K562 (cell line): ENCODE data around the gene CACNG3. TPM values are rescaled to one million over a fixed set of nuclear protein-coding genes. Genes with fewer than 3 reads are reported as not detected.

Experiments used
- ATF3 ChIP-seq, 2 experiments: fragments of 450-650 bp in 1 of 2; sonication (generic) in 1 of 2; formaldehyde crosslinking in 1 of 2; IDR thresholded peaks in 1 of 2; conservative IDR thresholded peaks in 1 of 2; 2 replicates each; pipeline versions ENCODE4 v1.6.1 to v1.8.1; 2016 to 2023; ENCODE audit warnings: mild to moderate bottlenecking in 2 of 2, moderate library complexity in 2 of 2, inconsistent platforms in 1 of 2, missing genetic modification reagents in 1 of 2
- ATF7 ChIP-seq: fragments of 450-650 bp; IDR thresholded peaks from 2 replicates; pipeline ENCODE4 v1.7.1; 2014; ENCODE audit warnings: mild to moderate bottlenecking, moderate library complexity
- E2F8 ChIP-seq: fragments of 450-650 bp; IDR thresholded peaks from 2 replicates; pipeline ENCODE4 v1.7.1; 2018; ENCODE audit warnings: mild to moderate bottlenecking, low read depth; ENCODE audit not compliant: partially characterized antibody
- ELF2 ChIP-seq: fragments of 250-450 bp; sonication (Bioruptor Pico); IDR thresholded peaks from 2 replicates; pipeline ENCODE4 v1.5.0; 2021; ENCODE audit warnings: mild to moderate bottlenecking
- HNRNPK ChIP-seq: fragments of 200-400 bp; formaldehyde crosslinking; IDR thresholded peaks from one replicate; pipeline ENCODE4 v1.6.1; 2018; ENCODE audit warnings: mild to moderate bottlenecking, low read depth, low read length; ENCODE audit not compliant: poor library complexity, severe bottlenecking
- REST ChIP-seq, 2 experiments: fragments of 450-650 bp; formaldehyde crosslinking in 1 of 2; IDR thresholded peaks; 2 replicates each; pipeline versions ENCODE4 v1.4.0 to v1.6.1; 2014 to 2020; ENCODE audit warnings: mild to moderate bottlenecking in 2 of 2, borderline replicate concordance in 1 of 2, low read depth in 1 of 2
- TFAM ChIP-seq: fragments of 250-450 bp; sonication (Bioruptor Pico); conservative IDR thresholded peaks from 2 replicates; pipeline ENCODE4 v1.5.0; 2021; ENCODE audit warnings: mild to moderate bottlenecking, moderate library complexity
- THRA ChIP-seq: fragments of 450-650 bp; IDR thresholded peaks from 2 replicates; pipeline ENCODE4 v1.6.1; 2017; ENCODE audit warnings: mild to moderate bottlenecking, moderate library complexity
- ZNF175 ChIP-seq: fragments of 200-800 bp; sonication (Bioruptor generic); IDR thresholded peaks from 2 replicates; pipeline ENCODE4 v1.6.1; 2016; ENCODE audit warnings: low read depth, mild to moderate bottlenecking, missing genetic modification characterization, missing compliant biosample characterization
- ZNF561 ChIP-seq: fragments of 450-650 bp; formaldehyde crosslinking; conservative IDR thresholded peaks from 2 replicates; pipeline ENCODE4 v1.4.0; 2020; ENCODE audit warnings: mild to moderate bottlenecking, moderate library complexity
- polyA plus RNA-seq, 8 experiments: library from polyadenylated mRNA; depleted of rRNA in 4 of 8; stranded (reverse) in 5 of 8; unstranded in 3 of 8; fragments of >200 nt; fragmentation: Nextera tagmentation in 2 of 8; fragmentation: Illumina TruSeq in 1 of 8; extraction: Ambion mirVana in 2 of 8; extraction: Trizol in 1 of 8; gene quantifications; 2 replicates each; pipeline versions ENCODE4 v1.2.1 to v1.2.3, GENCODE V29; 2011 to 2014; ENCODE audit warnings: inconsistent platforms in 1 of 8, missing spikeins in 1 of 8
- total RNA-seq, 7 experiments: library from RNA; depleted of rRNA in 6 of 7; stranded (reverse); fragments of >200 nt in 6 of 7; fragmentation: Illumina TruSeq in 2 of 7; extraction: Trizol in 2 of 7; gene quantifications; 2 replicates each; pipeline versions ENCODE4 v1.2.1 to v1.2.3, GENCODE V29; 2011 to 2021; ENCODE audit warnings: low replicate concordance in 1 of 7

Gene CACNG3
- total and polyA plus RNA-seq, 9 of the 15 experiments (the other 6 are each of a cell fraction or from before 2014, with no cell fraction given): not detected

- TF ChIP-seq REST (IDR thresholded peaks at IDR 0.05; ENCODE audit: borderline replicate concordance): no peak
- TF ChIP-seq REST (CRISPR knock-in tag; IDR thresholded peaks at IDR 0.05; ENCODE audit: low read depth): no peak
- TF ChIP-seq TFAM (CRISPR knock-in tag): no peak
- TF ChIP-seq ELF2: no peak
- TF ChIP-seq E2F8: no peak
- no peak for TF ChIP-seq HNRNPK
- TF ChIP-seq ZNF561: no peak
- no peak for TF ChIP-seq THRA
- peak; percentile 94 for TF ChIP-seq ATF3 (IDR thresholded peaks at IDR 0.05)
- no peak for TF ChIP-seq ATF3 (CRISPR knock-in tag; conservative IDR thresholded peaks at IDR 0.05)
- peak; percentile 92 for TF ChIP-seq ATF7
- TF ChIP-seq ZNF175 (CRISPR knock-in tag): no peak
Observed at GRCh38 chr16:24257958-24258357, 1.8 kb downstream of the CACNG3 start (continued).
